ENCODE measurements around the gene LCN6.

- TF ChIP-seq EZH2phosphoT487 (IDR thresholded peaks at IDR 0.05) = no peak
- TF ChIP-seq EZH2 (IDR thresholded peaks at IDR 0.05) = no peak
- no peak for TF ChIP-seq CTCF (IDR thresholded peaks at IDR 0.05)
These were observed 42.8 kb downstream of the LCN6 start for GRCh38 chr9:136705564-136705963.
